T-helper 2 cell treated with Interferon-gamma antibody and Interleukin-4, amounts not matched to agents 5 μg/mL and 100 μg/mL, for 36 hours (primary cell): ENCODE measurements around the gene CDC20B.
A peak's percentile ranks its signal among the peaks of the same experiment; 100 is the strongest.

Experiments
- DNase-seq: peaks from one replicate; pipeline ENCODE4 v3.0.0; 2021; ENCODE audit warnings: low spot score
- H3K27ac Mint-ChIP-seq: one replicate; pipeline ENCODE4 v1.8.0; 2021; ENCODE audit warnings: mild to moderate bottlenecking, mixed read lengths
- H3K27me3 Mint-ChIP-seq: one replicate; pipeline ENCODE4 v1.8.0; 2021; ENCODE audit warnings: low read depth, mixed read lengths
- H3K36me3 Mint-ChIP-seq: one replicate; pipeline ENCODE4 v1.8.0; 2021; ENCODE audit warnings: low read depth, mixed read lengths
- H3K4me1 Mint-ChIP-seq: one replicate; pipeline ENCODE4 v1.8.0; 2021; ENCODE audit warnings: low read depth, mixed read lengths
- H3K4me3 Mint-ChIP-seq: one replicate; pipeline ENCODE4 v1.8.0; 2022; ENCODE audit warnings: mild to moderate bottlenecking, moderate library complexity, mixed read lengths
- H3K9me3 Mint-ChIP-seq: one replicate; pipeline ENCODE4 v1.8.0; 2021; ENCODE audit warnings: mixed read lengths

Gene CDC20B

DNA sequence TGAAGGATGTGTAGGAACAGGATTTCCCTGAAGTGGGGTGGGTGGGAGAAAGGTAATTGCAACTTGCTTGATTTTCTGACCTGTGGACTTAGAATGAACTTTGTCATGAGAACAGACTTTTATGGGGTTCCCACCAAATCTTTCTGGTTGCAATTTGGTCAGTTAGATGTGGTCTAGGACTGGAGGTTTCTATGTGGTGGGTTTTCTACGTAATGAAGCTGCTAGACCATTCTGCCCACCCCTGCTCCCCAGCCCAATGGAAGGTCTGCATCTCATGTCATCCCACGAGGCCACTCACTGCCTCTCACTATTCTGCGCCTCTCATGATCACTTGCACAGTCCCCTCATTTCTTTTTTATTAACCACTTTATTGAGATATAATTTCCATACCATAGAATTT is 108.5 kb downstream of the CDC20B start:
- no peak overlapping the region for H3K4me3 Mint-ChIP-seq
- H3K4me1 Mint-ChIP-seq: peaks cover 78% of the 10 kb centered on the region
- no peaks in the 10 kb centered on the region for H3K27me3 Mint-ChIP-seq
- H3K9me3 Mint-ChIP-seq: peaks cover 37% of the 10 kb centered on the region
- DNase-seq: no peak
- H3K36me3 Mint-ChIP-seq: peaks cover 46% of the 10 kb centered on the region
- no peak overlapping the region for H3K27ac Mint-ChIP-seq

DNA sequence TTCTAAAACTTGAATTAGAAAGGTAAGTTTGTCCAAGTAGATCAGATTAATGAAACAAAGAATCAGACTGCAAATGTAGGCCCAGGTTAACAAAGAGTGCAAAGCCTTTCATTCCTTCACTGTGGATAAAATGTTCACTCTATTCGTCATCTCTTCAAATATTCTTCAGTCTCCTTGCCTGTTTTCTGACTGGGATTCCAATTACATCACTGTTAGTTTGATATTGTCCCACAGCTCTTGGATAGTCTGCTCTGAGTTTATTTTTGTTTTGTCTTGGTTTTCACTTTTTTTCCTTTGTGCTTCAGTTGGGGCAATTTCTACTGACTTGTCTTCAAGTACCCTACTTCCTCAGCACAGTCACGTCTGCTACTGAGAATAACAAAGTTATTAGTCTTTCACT is 109.1 kb downstream of the CDC20B start:
- no peak for DNase-seq
- H3K36me3 Mint-ChIP-seq: peaks cover 43% of the 10 kb centered on the region
- peaks cover 35% of the 10 kb centered on the region for H3K9me3 Mint-ChIP-seq
- H3K27ac Mint-ChIP-seq: peak overlapping the region; percentile 45
- H3K4me1 Mint-ChIP-seq: peaks cover 75% of the 10 kb centered on the region
- H3K4me3 Mint-ChIP-seq: peak overlapping the region; percentile 7
- H3K27me3 Mint-ChIP-seq: no peaks in the 10 kb centered on the region

DNA sequence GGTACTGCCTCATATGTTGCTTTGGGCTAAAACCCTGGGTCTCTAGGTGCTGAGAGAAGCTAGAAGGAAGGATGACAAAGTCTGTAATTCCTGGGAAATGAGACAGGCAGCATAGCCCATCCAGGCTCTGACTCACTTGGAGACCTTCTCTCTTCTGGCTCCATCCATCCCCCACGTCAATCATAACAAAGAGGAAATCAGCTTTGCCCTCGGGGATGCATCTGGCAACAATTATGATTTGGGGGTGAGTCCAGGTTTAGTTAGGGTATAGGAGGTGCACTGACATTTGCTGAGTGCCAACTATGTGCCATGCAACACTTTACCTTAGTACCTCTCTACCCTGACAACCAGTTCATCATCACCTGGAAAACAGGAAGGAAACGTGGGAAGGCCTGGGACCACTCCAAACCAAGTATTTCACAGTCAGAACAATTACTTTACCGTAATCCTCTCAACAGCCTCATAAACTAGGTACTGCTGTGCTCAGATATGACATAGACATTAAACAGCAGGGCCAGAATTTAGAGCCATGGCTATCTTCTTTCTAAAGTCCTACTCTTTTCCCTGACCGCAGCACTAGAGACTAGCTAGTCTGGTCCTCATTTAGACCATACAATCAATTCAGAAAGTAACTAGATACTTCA is 109.6 kb downstream of the CDC20B start:
- Mint-ChIP-seq H3K36me3 (peaks cover 48% of the 10 kb centered on the region), H3K4me1 (peaks cover 80% of the 10 kb centered on the region), H3K4me3 (peak overlapping the region; percentile 68), H3K27me3 (no peaks in the 10 kb centered on the region), H3K9me3 (peaks cover 40% of the 10 kb centered on the region), H3K27ac (peak overlapping the region; percentile 97)
- no peak for DNase-seq
